Transverse colon (tissue), 4 donors: Measurements from ENCODE around the gene GABRP.

Source experiments
- EP300 ChIP-seq: sonication (generic); formaldehyde crosslinking; IDR thresholded peaks from one replicate; pipeline ENCODE4 v1.6.1; 2017; ENCODE audit warnings: antibody characterized with exemption, low read depth
- POLR2A ChIP-seq: fragments of 450-650 bp; IDR thresholded peaks from one replicate; pipeline ENCODE4 v1.6.1; 2016; ENCODE audit warnings: antibody characterized with exemption, mild to moderate bottlenecking, moderate library complexity
- POLR2AphosphoS5 ChIP-seq, 3 donors: sonication (generic); formaldehyde crosslinking; IDR thresholded peaks; one replicate each; pipeline ENCODE4 v1.6.1; 2016; ENCODE audit warnings: antibody characterized with exemption in 3 of 3
- TF ChIP-seq, protein P1 (sequence below), 5 experiments: fragments of 200-600 bp in 3 of 5; fragments of 450-650 bp in 2 of 5; sonication (generic) in 3 of 5; IDR thresholded peaks; 1 replicate in 2 of 5; 2 replicates in 3 of 5; pipeline ENCODE4 v1.5.1; 2016 to 2017; ENCODE audit warnings: antibody characterized with exemption in 5 of 5, inconsistent platforms in 3 of 5, mild to moderate bottlenecking in 2 of 5, moderate library complexity in 1 of 5

- TF ChIP-seq, protein P1, sequence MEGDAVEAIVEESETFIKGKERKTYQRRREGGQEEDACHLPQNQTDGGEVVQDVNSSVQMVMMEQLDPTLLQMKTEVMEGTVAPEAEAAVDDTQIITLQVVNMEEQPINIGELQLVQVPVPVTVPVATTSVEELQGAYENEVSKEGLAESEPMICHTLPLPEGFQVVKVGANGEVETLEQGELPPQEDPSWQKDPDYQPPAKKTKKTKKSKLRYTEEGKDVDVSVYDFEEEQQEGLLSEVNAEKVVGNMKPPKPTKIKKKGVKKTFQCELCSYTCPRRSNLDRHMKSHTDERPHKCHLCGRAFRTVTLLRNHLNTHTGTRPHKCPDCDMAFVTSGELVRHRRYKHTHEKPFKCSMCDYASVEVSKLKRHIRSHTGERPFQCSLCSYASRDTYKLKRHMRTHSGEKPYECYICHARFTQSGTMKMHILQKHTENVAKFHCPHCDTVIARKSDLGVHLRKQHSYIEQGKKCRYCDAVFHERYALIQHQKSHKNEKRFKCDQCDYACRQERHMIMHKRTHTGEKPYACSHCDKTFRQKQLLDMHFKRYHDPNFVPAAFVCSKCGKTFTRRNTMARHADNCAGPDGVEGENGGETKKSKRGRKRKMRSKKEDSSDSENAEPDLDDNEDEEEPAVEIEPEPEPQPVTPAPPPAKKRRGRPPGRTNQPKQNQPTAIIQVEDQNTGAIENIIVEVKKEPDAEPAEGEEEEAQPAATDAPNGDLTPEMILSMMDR (IDR thresholded peaks at IDR 0.05), result no peak
- TF ChIP-seq EP300, result no peak
- no peak for TF ChIP-seq POLR2A
- TF ChIP-seq POLR2AphosphoS5 (IDR thresholded peaks at IDR 0.05), result no peak
Observed at GRCh38 chr5:170771496-170771895, 12.0 kb upstream of the GABRP start.
